DOHH2 (cell line): ENCODE data around the gene ANKZF1.

Experiments
- H3F3A ChIP-seq: fragments of 200-600 bp; sonication (generic), shearing (Covaris generic); 2 replicates; pipeline ENCODE4 v1.6.0; 2016; ENCODE audit warnings: antibody characterized with exemption, mild to moderate bottlenecking; ENCODE audit not compliant: control insufficient read depth, insufficient read depth
- H3K27ac ChIP-seq: fragments of 200-600 bp; sonication (generic); 2 replicates; pipeline ENCODE4 v1.5.1; 2014; ENCODE audit warnings: low read depth, mild to moderate bottlenecking, low read length, moderate library complexity
- H3K27me3 ChIP-seq: fragments of 200-600 bp; sonication (generic); 2 replicates; pipeline ENCODE4 v1.6.1; 2014; ENCODE audit warnings: mild to moderate bottlenecking, low read length, mixed read lengths; ENCODE audit not compliant: control insufficient read depth
- H3K36me3 ChIP-seq: fragments of 200-600 bp; sonication (generic); 2 replicates; pipeline ENCODE4 v1.6.1; 2014; ENCODE audit warnings: mild to moderate bottlenecking, low read length, moderate library complexity, mixed read lengths; ENCODE audit not compliant: control insufficient read depth
- H3K4me1 ChIP-seq: fragments of 200-600 bp; sonication (generic); 2 replicates; pipeline ENCODE4 v1.6.1; 2014; ENCODE audit warnings: mild to moderate bottlenecking, low read length, mixed read lengths; ENCODE audit not compliant: control insufficient read depth
- H3K4me2 ChIP-seq: fragments of 200-600 bp; sonication (generic); 2 replicates; pipeline ENCODE4 v1.6.0; 2014; ENCODE audit warnings: mild to moderate bottlenecking, low read length, moderate library complexity
- H3K4me3 ChIP-seq: fragments of 200-600 bp; sonication (generic); 2 replicates; pipeline ENCODE4 v1.5.1; 2014; ENCODE audit warnings: mild to moderate bottlenecking, low read length, mixed read lengths
- H3K79me2 ChIP-seq: fragments of 200-600 bp; sonication (generic); 2 replicates; pipeline ENCODE4 v1.6.1; 2014; ENCODE audit warnings: mild to moderate bottlenecking, low read length, mixed read lengths; ENCODE audit not compliant: control insufficient read depth
- H3K9me2 ChIP-seq: fragments of 200-600 bp; sonication (generic); replicated peaks from 2 replicates; pipeline ENCODE4 v1.6.1; 2014; ENCODE audit warnings: mild to moderate bottlenecking, low read length, mixed read lengths; ENCODE audit not compliant: control insufficient read depth
- H3K9me3 ChIP-seq: fragments of 200-600 bp; sonication (generic); 2 replicates; pipeline ENCODE4 v1.6.1; 2014; ENCODE audit warnings: antibody characterized with exemption, low read length, mixed read lengths; ENCODE audit not compliant: control insufficient read depth, insufficient read depth
- H4K20me1 ChIP-seq: fragments of 200-600 bp; sonication (generic); 2 replicates; pipeline ENCODE4 v1.6.0; 2014; ENCODE audit warnings: low read depth, mild to moderate bottlenecking, antibody characterized with exemption, low read length, moderate library complexity; ENCODE audit not compliant: control insufficient read depth, insufficient read depth
- EZH2phosphoT487 ChIP-seq: fragments of 200-600 bp; sonication (generic); IDR thresholded peaks from 2 replicates; pipeline ENCODE4 v1.6.1; 2017; ENCODE audit warnings: borderline replicate concordance, mild to moderate bottlenecking, antibody characterized with exemption, low read length, moderate library complexity, mixed read lengths
- TF ChIP-seq, protein P1 (sequence below): fragments of 200-600 bp; sonication (generic); IDR thresholded peaks from one replicate; pipeline ENCODE4 v1.5.1; 2014; ENCODE audit warnings: antibody characterized with exemption, mild to moderate bottlenecking, low read depth, low read length; ENCODE audit not compliant: poor library complexity, severe bottlenecking

ANKZF1 gene, protein sequence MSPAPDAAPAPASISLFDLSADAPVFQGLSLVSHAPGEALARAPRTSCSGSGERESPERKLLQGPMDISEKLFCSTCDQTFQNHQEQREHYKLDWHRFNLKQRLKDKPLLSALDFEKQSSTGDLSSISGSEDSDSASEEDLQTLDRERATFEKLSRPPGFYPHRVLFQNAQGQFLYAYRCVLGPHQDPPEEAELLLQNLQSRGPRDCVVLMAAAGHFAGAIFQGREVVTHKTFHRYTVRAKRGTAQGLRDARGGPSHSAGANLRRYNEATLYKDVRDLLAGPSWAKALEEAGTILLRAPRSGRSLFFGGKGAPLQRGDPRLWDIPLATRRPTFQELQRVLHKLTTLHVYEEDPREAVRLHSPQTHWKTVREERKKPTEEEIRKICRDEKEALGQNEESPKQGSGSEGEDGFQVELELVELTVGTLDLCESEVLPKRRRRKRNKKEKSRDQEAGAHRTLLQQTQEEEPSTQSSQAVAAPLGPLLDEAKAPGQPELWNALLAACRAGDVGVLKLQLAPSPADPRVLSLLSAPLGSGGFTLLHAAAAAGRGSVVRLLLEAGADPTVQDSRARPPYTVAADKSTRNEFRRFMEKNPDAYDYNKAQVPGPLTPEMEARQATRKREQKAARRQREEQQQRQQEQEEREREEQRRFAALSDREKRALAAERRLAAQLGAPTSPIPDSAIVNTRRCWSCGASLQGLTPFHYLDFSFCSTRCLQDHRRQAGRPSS

DNA sequence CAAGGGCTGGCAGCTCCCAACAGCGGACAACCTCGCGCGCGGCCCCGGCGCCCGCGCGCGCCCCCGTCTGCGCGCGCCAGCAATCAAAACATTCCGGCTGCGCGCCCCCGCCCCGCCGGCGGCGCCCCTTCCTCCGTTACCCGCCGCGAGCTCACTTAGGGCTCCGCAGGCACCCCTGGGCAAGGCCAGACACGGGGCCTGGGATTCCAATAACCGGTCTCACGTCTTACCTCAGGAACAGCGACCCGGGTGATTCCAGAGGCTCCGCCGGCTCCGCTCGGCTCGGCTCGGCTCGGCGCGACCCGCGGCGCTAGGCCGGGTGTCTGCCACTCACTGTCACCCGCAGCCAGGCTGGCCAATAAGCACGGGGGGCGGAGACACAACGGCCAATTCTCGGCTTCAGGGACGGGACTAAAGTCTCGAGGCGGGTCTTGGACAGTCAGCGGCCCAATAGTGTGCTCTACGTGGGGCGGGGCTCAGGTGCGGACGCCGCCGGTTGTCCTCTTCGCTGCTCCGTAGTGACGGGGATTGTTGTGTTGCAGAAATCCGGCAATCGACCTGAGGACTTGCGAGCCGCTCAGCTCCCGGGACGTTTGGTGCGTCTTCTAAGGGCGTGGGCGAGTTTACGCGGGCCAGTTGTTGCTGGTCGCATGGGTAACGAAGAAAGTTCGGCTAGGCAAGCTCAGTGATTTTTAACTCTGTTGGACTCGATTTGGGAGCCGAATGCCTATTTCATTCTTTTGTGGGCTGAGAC is at the start of gene ANKZF1, which contains the start of gene ATG9A:
Gene ANKZF1 (plus strand): TSS at position 502 of the 754 bp plus-strand sequence. CDS start 452 bp downstream, outside the sequence.
Gene ATG9A (minus strand): TSS at position 332 of the 754 bp plus-strand sequence. CDS start 1,612 bp downstream, outside the sequence.
- Histone ChIP-seq H3K4me2 (peak within 1 kb of the TSS; percentile 84), H3K36me3 (peaks cover 74% of the 10 kb centered on the region), H4K20me1 (no peaks in the 10 kb centered on the region), H3F3A (no peaks in the 10 kb centered on the region; the same call in 1 of the 2 replicates), H3K27ac (peak within 1 kb of the TSS; percentile 72), H3K4me1 (peaks cover 31% of the 10 kb centered on the region), H3K9me2 (no peaks in the 10 kb centered on the region), H3K9me3 (no peaks in the 10 kb centered on the region), H3K4me3 (peak within 1 kb of the TSS; percentile 88), H3K79me2 (peaks cover 53% of the 10 kb centered on the region), H3K27me3 (no peaks in the 10 kb centered on the region)
- TF ChIP-seq, protein P1, sequence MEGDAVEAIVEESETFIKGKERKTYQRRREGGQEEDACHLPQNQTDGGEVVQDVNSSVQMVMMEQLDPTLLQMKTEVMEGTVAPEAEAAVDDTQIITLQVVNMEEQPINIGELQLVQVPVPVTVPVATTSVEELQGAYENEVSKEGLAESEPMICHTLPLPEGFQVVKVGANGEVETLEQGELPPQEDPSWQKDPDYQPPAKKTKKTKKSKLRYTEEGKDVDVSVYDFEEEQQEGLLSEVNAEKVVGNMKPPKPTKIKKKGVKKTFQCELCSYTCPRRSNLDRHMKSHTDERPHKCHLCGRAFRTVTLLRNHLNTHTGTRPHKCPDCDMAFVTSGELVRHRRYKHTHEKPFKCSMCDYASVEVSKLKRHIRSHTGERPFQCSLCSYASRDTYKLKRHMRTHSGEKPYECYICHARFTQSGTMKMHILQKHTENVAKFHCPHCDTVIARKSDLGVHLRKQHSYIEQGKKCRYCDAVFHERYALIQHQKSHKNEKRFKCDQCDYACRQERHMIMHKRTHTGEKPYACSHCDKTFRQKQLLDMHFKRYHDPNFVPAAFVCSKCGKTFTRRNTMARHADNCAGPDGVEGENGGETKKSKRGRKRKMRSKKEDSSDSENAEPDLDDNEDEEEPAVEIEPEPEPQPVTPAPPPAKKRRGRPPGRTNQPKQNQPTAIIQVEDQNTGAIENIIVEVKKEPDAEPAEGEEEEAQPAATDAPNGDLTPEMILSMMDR = no peak
- no peak for TF ChIP-seq EZH2phosphoT487

DNA sequence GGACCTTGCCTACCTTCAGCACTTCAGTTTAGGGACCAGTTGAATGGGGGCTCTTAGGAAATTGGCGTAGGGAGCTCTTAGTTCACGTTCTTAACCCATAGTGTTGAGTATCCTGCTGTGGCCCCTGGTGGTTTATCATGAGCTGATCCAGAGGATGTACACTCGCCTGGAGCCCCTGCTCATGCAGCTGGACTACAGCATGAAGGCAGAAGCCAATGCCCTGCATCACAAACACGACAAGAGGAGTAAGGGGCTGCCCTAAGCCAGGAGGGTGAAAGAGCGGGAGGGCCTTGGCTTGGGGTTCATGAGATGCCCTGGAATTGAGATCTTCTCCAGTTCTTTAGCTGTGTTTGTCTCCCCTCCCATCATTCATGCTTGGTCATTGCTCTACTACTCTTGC is 48.6 kb upstream of the ANKZF1 start:
- Histone ChIP-seq H3K4me2 (no peak overlapping the region), H3K9me2 (no peaks in the 10 kb centered on the region), H3K79me2 (peaks cover 33% of the 10 kb centered on the region), H3K27me3 (no peaks in the 10 kb centered on the region), H3K36me3 (peaks cover 71% of the 10 kb centered on the region), H3K4me1 (peaks cover 22% of the 10 kb centered on the region), H3K4me3 (no peak overlapping the region), H3K27ac (no peak overlapping the region), H4K20me1 (0 out of 2 replicates have a peak, but pooled peaks cover 5% of the 10 kb centered on the region), H3F3A (peaks cover 16% of the 10 kb centered on the region), H3K9me3 (no peaks in the 10 kb centered on the region)
- TF ChIP-seq, protein P1 = no peak
- TF ChIP-seq EZH2phosphoT487 = no peak

DNA sequence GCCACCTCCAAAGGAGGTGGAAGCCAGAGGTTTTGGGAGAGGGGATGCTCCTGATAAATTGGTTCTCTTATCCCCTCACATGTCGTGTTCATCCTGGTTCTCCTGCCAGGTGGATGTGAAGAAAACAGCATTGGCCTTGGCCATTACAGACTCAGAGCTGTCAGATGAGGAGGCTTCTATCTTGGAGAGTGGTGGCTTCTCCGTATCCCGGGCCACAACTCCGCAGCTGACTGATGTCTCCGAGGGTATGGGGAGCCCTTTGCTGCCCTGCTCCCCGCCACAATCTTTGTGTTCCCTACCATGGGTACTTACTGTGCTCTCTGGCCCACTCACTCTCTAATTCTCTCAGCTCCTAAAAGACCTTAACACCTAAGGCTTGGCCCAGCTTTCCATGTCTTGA is 48.1 kb upstream of the ANKZF1 start:
- Histone ChIP-seq H3K36me3 (peaks cover 69% of the 10 kb centered on the region), H3F3A (peaks cover 15% of the 10 kb centered on the region), H3K79me2 (peaks cover 27% of the 10 kb centered on the region), H3K4me2 (no peak overlapping the region), H3K27ac (no peak overlapping the region), H4K20me1 (0 out of 2 replicates have a peak, but pooled peaks cover 5% of the 10 kb centered on the region), H3K4me1 (peaks cover 20% of the 10 kb centered on the region), H3K9me3 (no peaks in the 10 kb centered on the region), H3K27me3 (no peaks in the 10 kb centered on the region), H3K4me3 (no peak overlapping the region), H3K9me2 (no peaks in the 10 kb centered on the region)
- no peak for TF ChIP-seq EZH2phosphoT487
- TF ChIP-seq, protein P1 = no peak
